GM13977 (cell line): ENCODE data around the gene FAM13A.

ENCODE experiments used
- DNase-seq: peaks from one replicate; pipeline ENCODE4 v3.0.0; 2012; ENCODE audit warnings: low spot score
- in situ Hi-C: fragments of 300-500 bp; cut with MboI; formaldehyde crosslinking; loops from one replicate; pipeline ENCODE4 v1.12.0; 2022; ENCODE audit warnings: low sequenced_read_pairs, low pct_unique_long_range_greater_than_20kb, mixed read lengths, inconsistent platforms; ENCODE audit not compliant: unreplicated experiment
- TF ChIP-seq, protein P1 (sequence below): IDR thresholded peaks from 2 replicates; pipeline ENCODE4 v1.5.1; 2012; ENCODE audit warnings: mild to moderate bottlenecking, control low read depth; ENCODE audit not compliant: insufficient read depth; ENCODE audit errors: extremely low read depth, missing control alignments

FAM13A gene

GRCh38 chr4:88702782-88703181, 354.2 kb downstream of the FAM13A start:
- no peak for DNase-seq
- TF ChIP-seq, protein P1, sequence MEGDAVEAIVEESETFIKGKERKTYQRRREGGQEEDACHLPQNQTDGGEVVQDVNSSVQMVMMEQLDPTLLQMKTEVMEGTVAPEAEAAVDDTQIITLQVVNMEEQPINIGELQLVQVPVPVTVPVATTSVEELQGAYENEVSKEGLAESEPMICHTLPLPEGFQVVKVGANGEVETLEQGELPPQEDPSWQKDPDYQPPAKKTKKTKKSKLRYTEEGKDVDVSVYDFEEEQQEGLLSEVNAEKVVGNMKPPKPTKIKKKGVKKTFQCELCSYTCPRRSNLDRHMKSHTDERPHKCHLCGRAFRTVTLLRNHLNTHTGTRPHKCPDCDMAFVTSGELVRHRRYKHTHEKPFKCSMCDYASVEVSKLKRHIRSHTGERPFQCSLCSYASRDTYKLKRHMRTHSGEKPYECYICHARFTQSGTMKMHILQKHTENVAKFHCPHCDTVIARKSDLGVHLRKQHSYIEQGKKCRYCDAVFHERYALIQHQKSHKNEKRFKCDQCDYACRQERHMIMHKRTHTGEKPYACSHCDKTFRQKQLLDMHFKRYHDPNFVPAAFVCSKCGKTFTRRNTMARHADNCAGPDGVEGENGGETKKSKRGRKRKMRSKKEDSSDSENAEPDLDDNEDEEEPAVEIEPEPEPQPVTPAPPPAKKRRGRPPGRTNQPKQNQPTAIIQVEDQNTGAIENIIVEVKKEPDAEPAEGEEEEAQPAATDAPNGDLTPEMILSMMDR = no peak
- in situ Hi-C loops = no loop called here

GRCh38 chr4:88698519-88698918, 358.5 kb downstream of the FAM13A start:
- in situ Hi-C loops = no loop called here
- DNase-seq = peak; percentile 6
- TF ChIP-seq, protein P1 = no peak

DNA sequence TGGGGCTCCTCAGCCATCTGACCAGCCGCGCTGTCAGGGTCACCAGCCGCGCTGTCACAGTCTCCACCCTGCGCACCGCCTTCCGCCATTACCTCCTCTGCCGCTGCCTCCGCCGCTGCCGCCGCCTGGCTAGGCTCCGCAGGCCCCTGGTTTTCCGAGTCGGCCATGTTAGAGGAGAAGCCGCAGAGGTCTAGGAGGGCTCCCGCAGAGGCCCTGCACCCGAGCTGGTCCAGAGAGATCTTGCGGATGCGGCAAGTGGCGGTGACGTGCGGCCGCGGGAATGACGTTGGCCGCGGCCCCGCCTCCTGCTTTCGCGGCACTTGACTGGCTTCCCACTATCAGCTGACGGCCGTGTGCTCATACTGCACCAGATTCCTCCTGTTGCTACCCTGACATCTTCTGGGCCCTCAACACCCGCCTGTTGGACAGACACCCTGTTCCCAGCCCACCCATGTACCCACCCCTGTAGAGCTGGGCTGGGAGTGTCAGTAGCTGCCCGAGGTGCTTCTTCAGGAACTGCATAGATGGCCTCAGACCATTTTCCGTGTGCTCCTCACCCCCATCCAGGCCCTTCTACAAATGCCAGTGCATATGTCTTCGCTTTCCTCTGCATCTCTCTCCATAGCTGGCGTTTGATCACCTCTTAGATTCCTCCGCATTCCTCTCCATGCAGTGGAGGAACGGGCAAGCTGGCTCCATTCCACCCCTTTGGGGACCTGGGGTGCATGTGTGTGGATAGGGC, 359.2 kb downstream of the FAM13A start, which contains the start of gene NAP1L5:
NAP1L5 (minus strand) TSS at position 242 of the 742 bp plus-strand sequence; CDS start at position 167, 75 bp downstream.
- in situ Hi-C loops = no loop called here
- TF ChIP-seq, protein P1 = no peak

GRCh38 chr4:88697141-88697540, 359.8 kb downstream of the FAM13A start:
- in situ Hi-C loops = no loop called here
- TF ChIP-seq, protein P1 = no peak
- DNase-seq = no peak

More for the DNA sequence above, 359.2 kb downstream of the FAM13A start, which contains the start of gene NAP1L5:
- peak; percentile 63 for DNase-seq

DNA sequence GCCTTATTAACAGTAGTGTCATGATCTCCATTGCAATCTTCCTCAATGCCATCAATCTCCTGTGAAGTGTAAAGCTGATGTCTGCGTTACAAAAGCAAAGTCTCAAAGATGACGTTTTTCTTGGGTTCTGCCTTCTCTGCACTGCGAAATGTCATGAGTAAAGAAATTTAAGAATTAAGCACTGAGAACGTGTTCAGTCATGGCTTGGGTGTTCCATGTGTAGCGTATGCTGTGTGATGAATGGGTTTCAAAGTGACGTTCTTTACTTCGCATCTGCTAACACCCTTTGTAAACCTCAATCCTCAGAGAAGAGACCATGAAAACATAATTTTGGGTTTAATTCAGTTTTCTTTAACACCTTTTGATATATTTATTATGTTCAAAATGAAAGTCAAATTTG, 360.4 kb downstream of the FAM13A start:
- in situ Hi-C loops = no loop called here
- no peak for DNase-seq
- TF ChIP-seq, protein P1 = no peak

- TF ChIP-seq, protein P1 = no peak
- no peak for DNase-seq
- in situ Hi-C loops = no loop called here
These were observed 363.2 kb downstream of the FAM13A start for GRCh38 chr4:88693792-88694191.
